ENCODE data around the gene KCNQ1. TPM values are rescaled to one million over a fixed set of nuclear protein-coding genes. Genes with fewer than 3 reads are reported as not detected.

Gene KCNQ1
- total and polyA plus RNA-seq, 2 donors (not counting 3 experiments of a cell fraction or from before 2014, with no cell fraction given) = 0.07 to 0.09 TPM

GRCh38 chr11:2612884-2613571 is 168.2 kb downstream of the KCNQ1 start:
- no peak overlapping the region for H3K4me2 ChIP-seq (ENCODE audit: insufficient read depth, low read length)
- H3K9me3 ChIP-seq (replicated peaks; ENCODE audit: control insufficient read depth, insufficient read depth, low read length) = no peaks in the 10 kb centered on the region
- dilution Hi-C loops (cut with MboI; ENCODE audit: extremely low pct_ligation_motif_present, low sequenced_read_pairs) (no loop called here), intact Hi-C loops (cut with micrococcal nuclease) (no loop called here)
- no TSS peak for BruUV-seq (replicated peaks)
- H3K36me3 ChIP-seq (ENCODE audit: control insufficient read depth in 2 of 2, extremely low read depth in 1 of 2, insufficient read depth in 2 of 2, low read length in 2 of 2) = no peaks in the 10 kb centered on the region
- H3K9ac ChIP-seq (replicated peaks; ENCODE audit: extremely low read depth, insufficient read depth, low read length) = no peak overlapping the region
- FAIRE-seq = no peak
- no peaks in the 10 kb centered on the region for H3K9me1 ChIP-seq (replicated peaks; ENCODE audit: control insufficient read depth, extremely low read depth, insufficient read depth, low read length)
- POLR2A ChIA-PET = no interaction called here
- no peak overlapping the region for H3K27ac ChIP-seq (ENCODE audit: insufficient read depth, low read depth, low read length)
- no peak for TF ChIP-seq MAX (IDR thresholded peaks at IDR 0.05; ENCODE audit: insufficient read depth, insufficient read length)
- TF ChIP-seq JUN (IDR thresholded peaks at IDR 0.05; ENCODE audit: borderline replicate concordance, insufficient read depth, insufficient read length, low read depth) = no peak
- no peak for TF ChIP-seq POLR2A (IDR thresholded peaks at IDR 0.05; ENCODE audit: low read depth, low read length)
- TF ChIP-seq GATA2 (IDR thresholded peaks at IDR 0.05; ENCODE audit: insufficient read depth, insufficient read length, low read depth, low read length) = no peak
- TF ChIP-seq CTCF (IDR thresholded peaks at IDR 0.05; ENCODE audit: extremely low read depth in 1 of 2, insufficient read depth in 1 of 2, low read depth in 1 of 2, low read length in 2 of 2) = no peak
- TF ChIP-seq MYC (IDR thresholded peaks at IDR 0.05; ENCODE audit: low read depth, low read length) = no peak
- no peak for TF ChIP-seq EZH2 (IDR thresholded peaks at IDR 0.05; ENCODE audit: borderline replicate concordance, low read depth, low read length, severe bottlenecking)
- no peak for TF ChIP-seq POLR2AphosphoS5 (IDR thresholded peaks at IDR 0.05; ENCODE audit: insufficient read depth, low read depth, low read length)
- TF ChIP-seq FOS (IDR thresholded peaks at IDR 0.05; ENCODE audit: borderline replicate concordance, insufficient read depth, low read length) = no peak
- DNase-seq (ENCODE audit: low read depth, low spot score) = no peak
- peaks cover 6 to 13% of the 10 kb centered on the region in 2 experiments for H3K27me3 ChIP-seq (ENCODE audit: control insufficient read depth in 2 of 2, insufficient read depth in 2 of 2, low read length in 2 of 2)
- no peak overlapping the region for H3K4me3 ChIP-seq (replicated peaks in 1 of 3; ENCODE audit: insufficient read depth in 1 of 3, low read depth in 1 of 3, low read length in 3 of 3)
- H3K79me2 ChIP-seq (ENCODE audit: control insufficient read depth, insufficient read depth, low read length) = no peaks in the 10 kb centered on the region
- CTCF ChIA-PET = no interaction called here
- H2AFZ ChIP-seq (ENCODE audit: low read depth, low read length) = no peak overlapping the region
- no peaks in the 10 kb centered on the region for H4K20me1 ChIP-seq (replicated peaks; ENCODE audit: control insufficient read depth, extremely low read depth, insufficient read depth, low read length)
- no peaks in the 10 kb centered on the region for H3K4me1 ChIP-seq (ENCODE audit: control insufficient read depth, extremely low read depth, insufficient read depth, low read length)
